Esophagus squamous epithelium (tissue), 5 donors: ENCODE data around the gene WDR75. TPM values are rescaled to one million over a fixed set of nuclear protein-coding genes. Genes with fewer than 3 reads are reported as not detected.

Source experiments
- DNase-seq: peaks from one replicate; lab custom pipeline; 2025; lab: John Stamatoyannopoulos, UW
- H3K27ac ChIP-seq, 4 donors: fragments of 200-600 bp; sonication (generic); one replicate each; pipeline ENCODE4 v1.5.1; 2016 to 2019; ENCODE audit warnings: mild to moderate bottlenecking in 1 of 4
- H3K27me3 ChIP-seq, 4 donors: fragments of 200-600 bp; sonication (generic); 1 replicate in 3 of 4; 2 replicates in 1 of 4; pipeline versions ENCODE4 v1.5.1 to v1.6.0; 2017 to 2021; ENCODE audit warnings: antibody characterized with exemption in 1 of 4
- H3K36me3 ChIP-seq, 3 donors: fragments of 200-600 bp; sonication (generic); one replicate each; pipeline ENCODE4 v1.5.1; 2016 to 2019
- H3K4me1 ChIP-seq, 3 donors: fragments of 200-600 bp; sonication (generic); one replicate each; pipeline ENCODE4 v1.5.1; 2017 to 2019
- H3K4me3 ChIP-seq, 4 donors: fragments of 200-600 bp; sonication (generic); 1 replicate in 3 of 4; 2 replicates in 1 of 4; pipeline ENCODE4 v1.5.1; 2016 to 2019; ENCODE audit warnings: mild to moderate bottlenecking in 2 of 4, moderate library complexity in 1 of 4
- H3K9me3 ChIP-seq, 3 donors: fragments of 200-600 bp; sonication (generic); one replicate each; pipeline ENCODE4 v1.5.1; 2016 to 2019
- CTCF ChIP-seq, 6 experiments: fragments of 450-650 bp in 4 of 6; fragments of 200-600 bp in 2 of 6; sonication (generic) in 2 of 6; IDR thresholded peaks; one replicate each; pipeline ENCODE4 v1.5.1; 2016 to 2019; ENCODE audit warnings: antibody characterized with exemption in 6 of 6, mild to moderate bottlenecking in 4 of 6, moderate library complexity in 4 of 6
- POLR2A ChIP-seq, 4 donors: fragments of 450-650 bp; IDR thresholded peaks; one replicate each; pipeline ENCODE4 v1.6.1; 2017; ENCODE audit warnings: antibody characterized with exemption in 4 of 4, mild to moderate bottlenecking in 4 of 4, moderate library complexity in 3 of 4
- WGBS, 2 donors: methylation state at CpG; one replicate each; pipeline ENCODE4 v1.1.5; 2018; 5-methylcytosine and 5-hydroxymethylcytosine counted together
- intact Hi-C: fragments of 100-400 bp; cut with DNase I; formaldehyde crosslinking; loops from one replicate; pipeline ENCODE4 v1.15.0; 2022
- total RNA-seq, 4 donors: library from RNA; depleted of rRNA; stranded (reverse); fragments of >200 nt; gene quantifications; one replicate each; pipeline ENCODE4 v1.1.0, GENCODE V29; 2016
- donor health status: DM: yes; HTN: yes; CAD: no.

The WDR75 gene
- total RNA-seq, 4 donors from 2014 or later: 15.8 to 44.4 (median 30.6) TPM

- WGBS, 2 donors: 30 to 36% methylated on average over 5 of the region's 5 CpGs
- TF ChIP-seq CTCF (IDR thresholded peaks at IDR 0.05) (no peak), POLR2A (IDR thresholded peaks at IDR 0.05) (no peak)
- no peaks in the 10 kb centered on the region for H3K27me3 ChIP-seq
- no peak overlapping the region for H3K4me3 ChIP-seq
- H3K36me3 ChIP-seq: no peaks in the 10 kb centered on the region
- no peaks in the 10 kb centered on the region for H3K9me3 ChIP-seq
- DNase-seq: no peak
- peak overlapping the region in 3 of 4 donors; percentile 55 to 71 (median 68) for H3K27ac ChIP-seq
- H3K4me1 ChIP-seq: peaks cover 0 to 10% (median 3%) of the 10 kb centered on the region in 3 donors
- intact Hi-C loops: loop anchor here (10.0 kb wide), 1 partner anchor 317 kb away; no protein-coding TSS in a partner anchor
Observed at GRCh38 chr2:189411860-189412259, 29.4 kb upstream of the WDR75 start.

GRCh38 chr2:189412330-189412953 is 28.8 kb upstream of the WDR75 start:
- H3K9me3 ChIP-seq: no peaks in the 10 kb centered on the region
- DNase-seq: no peak
- TF ChIP-seq CTCF (IDR thresholded peaks at IDR 0.05) (peak; percentile 32 to 79 (median 66)), POLR2A (IDR thresholded peaks at IDR 0.05) (no peak)
- no peaks in the 10 kb centered on the region for H3K27me3 ChIP-seq
- 46 to 49% methylated on average over 4 of the region's 4 CpGs for WGBS, 2 donors
- intact Hi-C loops: loop anchor here (10.0 kb wide), 1 partner anchor 318 kb away; no protein-coding TSS in a partner anchor
- H3K36me3 ChIP-seq: no peaks in the 10 kb centered on the region
- H3K4me1 ChIP-seq: peaks cover 0 to 6% (median 3%) of the 10 kb centered on the region in 3 donors
- H3K4me3 ChIP-seq: no peak overlapping the region
- H3K27ac ChIP-seq: peak overlapping the region in 3 of 4 donors; percentile 55 to 71 (median 68)

- intact Hi-C loops: loop anchor here (10.0 kb wide), 1 partner anchor 318 kb away; no protein-coding TSS in a partner anchor
- Histone ChIP-seq H3K27ac (peak overlapping the region in 2 of 4 donors; percentile 45 to 68), H3K36me3 (no peaks in the 10 kb centered on the region), H3K27me3 (no peaks in the 10 kb centered on the region), H3K4me1 (peaks cover 0 to 6% (median 3%) of the 10 kb centered on the region in 3 donors), H3K4me3 (no peak overlapping the region), H3K9me3 (no peaks in the 10 kb centered on the region)
- TF ChIP-seq POLR2A (IDR thresholded peaks at IDR 0.05) (no peak), CTCF (IDR thresholded peaks at IDR 0.05) (no peak)
- no peak for DNase-seq
- WGBS, 2 donors: 75 to 82% methylated on average over 4 of the region's 4 CpGs
Observed at GRCh38 chr2:189413249-189413648, 28.0 kb upstream of the WDR75 start.

GRCh38 chr2:189421644-189422043 is 19.6 kb upstream of the WDR75 start:
- intact Hi-C loops: no loop called here
- Histone ChIP-seq H3K36me3 (no peaks in the 10 kb centered on the region), H3K9me3 (no peaks in the 10 kb centered on the region), H3K27ac (no peak overlapping the region), H3K4me3 (no peak overlapping the region), H3K4me1 (no peaks in the 10 kb centered on the region), H3K27me3 (no peaks in the 10 kb centered on the region)
- TF ChIP-seq CTCF (IDR thresholded peaks at IDR 0.05) (no peak), POLR2A (IDR thresholded peaks at IDR 0.05) (no peak)
- WGBS, 2 donors: 75 to 100% methylated on average over 1 of the region's 1 CpG
- no peak for DNase-seq

GRCh38 chr2:189424961-189425360 is 16.3 kb upstream of the WDR75 start:
- intact Hi-C loops: no loop called here
- DNase-seq: no peak
- H3K4me1 ChIP-seq: no peaks in the 10 kb centered on the region
- no peaks in the 10 kb centered on the region for H3K27me3 ChIP-seq
- H3K36me3 ChIP-seq: no peaks in the 10 kb centered on the region
- WGBS, 2 donors: 86 to 90% methylated on average over 2 of the region's 2 CpGs
- no peak for TF ChIP-seq POLR2A (IDR thresholded peaks at IDR 0.05)
- TF ChIP-seq CTCF (IDR thresholded peaks at IDR 0.05): no peak
- H3K4me3 ChIP-seq: no peak overlapping the region
- no peak overlapping the region for H3K27ac ChIP-seq
- no peaks in the 10 kb centered on the region for H3K9me3 ChIP-seq
